Gastrocnemius medialis (tissue), 4 donors: Measurements from ENCODE around the gene MBD3L4. TPM values are rescaled to one million over a fixed set of nuclear protein-coding genes. Genes with fewer than 3 reads are reported as not detected.

ENCODE experiments used
- ATAC-seq, 2 donors: fragments of 150-250 bp; one replicate each; pipeline ENCODE4 v1.9.1; 2016
- DNase-seq, 2 donors: peaks; one replicate each; pipeline ENCODE4 v3.0.0-alpha.2; 2019
- H3K27ac ChIP-seq, 4 donors: fragments of 200-600 bp; sonication (generic); 1 replicate in 1 of 4; 2 replicates in 3 of 4; pipeline ENCODE4 v1.5.1; 2016 to 2018; ENCODE audit warnings: mild to moderate bottlenecking in 2 of 4, moderate library complexity in 1 of 4
- H3K27me3 ChIP-seq, 3 donors: fragments of 200-600 bp; sonication (generic) in 2 of 3; 1 replicate in 1 of 3; 2 replicates in 2 of 3; pipeline versions ENCODE4 v1.5.1 to v1.6.0; 2016 to 2019; ENCODE audit warnings: mild to moderate bottlenecking in 1 of 3, moderate library complexity in 1 of 3
- H3K36me3 ChIP-seq, 2 donors: fragments of 200-600 bp; sonication (generic) in 1 of 2; one replicate each; pipeline ENCODE4 v1.5.1; 2017 to 2018
- H3K4me1 ChIP-seq, 2 donors: fragments of 200-600 bp; sonication (generic) in 1 of 2; one replicate each; pipeline ENCODE4 v1.5.1; 2016 to 2017; ENCODE audit warnings: mild to moderate bottlenecking in 2 of 2
- H3K4me3 ChIP-seq, 4 donors: fragments of 200-600 bp; sonication (generic) in 3 of 4; 1 replicate in 1 of 4; 2 replicates in 3 of 4; pipeline ENCODE4 v1.5.1; 2016 to 2019; ENCODE audit warnings: mild to moderate bottlenecking in 2 of 4
- H3K9me3 ChIP-seq, 3 donors: fragments of 200-600 bp; sonication (generic) in 2 of 3; 1 replicate in 1 of 3; 2 replicates in 2 of 3; pipeline ENCODE4 v1.5.1; 2016 to 2019
- CTCF ChIP-seq, 5 experiments: fragments of 450-650 bp in 3 of 5; fragments of 200-600 bp in 2 of 5; sonication (generic) in 2 of 5; IDR thresholded peaks in 4 of 5; conservative IDR thresholded peaks in 1 of 5; 1 replicate in 4 of 5; 2 replicates in 1 of 5; pipeline ENCODE4 v1.5.1; 2016 to 2019; ENCODE audit warnings: antibody characterized with exemption in 5 of 5, mild to moderate bottlenecking in 3 of 5, moderate library complexity in 3 of 5
- POLR2A ChIP-seq, 2 donors: fragments of 450-650 bp; IDR thresholded peaks; one replicate each; pipeline ENCODE4 v1.6.1; 2017; ENCODE audit warnings: antibody characterized with exemption in 2 of 2, mild to moderate bottlenecking in 2 of 2, moderate library complexity in 2 of 2
- in situ Hi-C, 4 donors: fragments of 200-750 bp; cut with MboI; loops; one replicate each; pipeline versions ENCODE4 v1.15.0 to v1.8.0; 2017; ENCODE audit warnings: low sequenced_read_pairs in 4 of 4
- intact Hi-C: fragments of 100-400 bp; cut with DNase I; formaldehyde crosslinking; loops from one replicate; pipeline ENCODE4 v1.15.1; 2023; ENCODE audit warnings: low total_unique reads
- total RNA-seq, 4 donors: library from RNA; depleted of rRNA; stranded (reverse); fragments of >200 nt; gene quantifications; one replicate each; pipeline versions ENCODE4 v1.1.0 to v1.2.3, GENCODE V29; 2016

Gene MBD3L4
- total RNA-seq, 4 donors from 2014 or later = not detected

GRCh38 chr19:6988257-6988656 is 51.7 kb downstream of the MBD3L4 start:
- in situ Hi-C loops (no loop called here), intact Hi-C loops (no loop called here)
- no peak for ATAC-seq
- no peaks in the 10 kb centered on the region for H3K36me3 ChIP-seq
- no peaks in the 10 kb centered on the region for H3K4me1 ChIP-seq
- H3K27me3 ChIP-seq = no peaks in the 10 kb centered on the region
- peaks cover 0 to 9% (median 0%) of the 10 kb centered on the region in 3 donors for H3K9me3 ChIP-seq
- TF ChIP-seq CTCF (IDR thresholded peaks at IDR 0.05 in 4 of 5, conservative IDR thresholded peaks at IDR 0.05 in 1 of 5) = no peak
- no peak for TF ChIP-seq POLR2A (IDR thresholded peaks at IDR 0.05)
- H3K27ac ChIP-seq = no peak overlapping the region
- no peak overlapping the region for H3K4me3 ChIP-seq
- no peak for DNase-seq

- Histone ChIP-seq H3K9me3 (peaks cover 0 to 9% (median 0%) of the 10 kb centered on the region in 3 donors), H3K27me3 (no peaks in the 10 kb centered on the region), H3K4me1 (no peaks in the 10 kb centered on the region), H3K4me3 (no peak overlapping the region), H3K27ac (no peak overlapping the region), H3K36me3 (no peaks in the 10 kb centered on the region)
- ATAC-seq (no peak), DNase-seq (no peak)
- TF ChIP-seq CTCF (IDR thresholded peaks at IDR 0.05 in 4 of 5, conservative IDR thresholded peaks at IDR 0.05 in 1 of 5) = no peak
- TF ChIP-seq POLR2A (IDR thresholded peaks at IDR 0.05) = no peak
- intact Hi-C loops = no loop called here
- in situ Hi-C loops = no loop called here
Measured at GRCh38 chr19:6987850-6988249, 52.1 kb downstream of the MBD3L4 start.

Other genes starting within 250 kb of the MBD3L4 start
- gene ADGRE1, start 152.6 kb downstream of the MBD3L4 start, total RNA-seq = under 1 TPM in 2 of 4 donors, not detected in 2; 0.13 to 0.33 TPM
- gene MBD3L2B, start 18.7 kb downstream of the MBD3L4 start, total RNA-seq = not detected
- gene MBD3L5, start 9.6 kb downstream of the MBD3L4 start, total RNA-seq = not detected
- gene MBD3L2, start 9.1 kb upstream of the MBD3L4 start, total RNA-seq = not detected
- not detected for gene MBD3L3, start 18.5 kb upstream of the MBD3L4 start, total RNA-seq
- gene ZNF557, start 29.5 kb upstream of the MBD3L4 start, total RNA-seq = 1 to 10 TPM; 3.9 to 5.3 (median 4.3) TPM